ENCODE results near the gene RNLS.

Gene RNLS

GRCh38 chr10:88226891-88227290, 356.2 kb downstream of the RNLS start:
- peaks cover 7% of the 10 kb centered on the region for H3K4me1 Mint-ChIP-seq
- peaks cover 7% of the 10 kb centered on the region for H3K36me3 Mint-ChIP-seq
- H3K4me3 Mint-ChIP-seq: no peak overlapping the region
- no peak for DNase-seq (ENCODE audit: low spot score in 2 of 2)
- no peak for ATAC-seq (ENCODE audit: low read depth)
- H3K27ac Mint-ChIP-seq: no peak overlapping the region
- H3K9me3 Mint-ChIP-seq: peaks cover 6% of the 10 kb centered on the region
- H3K27me3 Mint-ChIP-seq: no peaks in the 10 kb centered on the region

GRCh38 chr10:88226071-88226659, 357.0 kb downstream of the RNLS start:
- ATAC-seq (ENCODE audit: low read depth): no peak
- DNase-seq (ENCODE audit: low spot score in 2 of 2): no peak
- Mint-ChIP-seq H3K36me3 (peaks cover 7% of the 10 kb centered on the region), H3K9me3 (peaks cover 6% of the 10 kb centered on the region), H3K27ac (no peak overlapping the region), H3K4me1 (peaks cover 7% of the 10 kb centered on the region), H3K4me3 (no peak overlapping the region), H3K27me3 (no peaks in the 10 kb centered on the region)

All from memory B cell (primary cell).